Measurements from ENCODE around the gene TTLL5. TPM values are rescaled to one million over a fixed set of nuclear protein-coding genes. Genes with fewer than 3 reads are reported as not detected.

Gene TTLL5
- total and polyA plus RNA-seq, 10 of the 15 experiments (the other 5 are each of a cell fraction or from before 2014, with no cell fraction given), result 3.2 to 25.9 (median 13.8) TPM

DNA sequence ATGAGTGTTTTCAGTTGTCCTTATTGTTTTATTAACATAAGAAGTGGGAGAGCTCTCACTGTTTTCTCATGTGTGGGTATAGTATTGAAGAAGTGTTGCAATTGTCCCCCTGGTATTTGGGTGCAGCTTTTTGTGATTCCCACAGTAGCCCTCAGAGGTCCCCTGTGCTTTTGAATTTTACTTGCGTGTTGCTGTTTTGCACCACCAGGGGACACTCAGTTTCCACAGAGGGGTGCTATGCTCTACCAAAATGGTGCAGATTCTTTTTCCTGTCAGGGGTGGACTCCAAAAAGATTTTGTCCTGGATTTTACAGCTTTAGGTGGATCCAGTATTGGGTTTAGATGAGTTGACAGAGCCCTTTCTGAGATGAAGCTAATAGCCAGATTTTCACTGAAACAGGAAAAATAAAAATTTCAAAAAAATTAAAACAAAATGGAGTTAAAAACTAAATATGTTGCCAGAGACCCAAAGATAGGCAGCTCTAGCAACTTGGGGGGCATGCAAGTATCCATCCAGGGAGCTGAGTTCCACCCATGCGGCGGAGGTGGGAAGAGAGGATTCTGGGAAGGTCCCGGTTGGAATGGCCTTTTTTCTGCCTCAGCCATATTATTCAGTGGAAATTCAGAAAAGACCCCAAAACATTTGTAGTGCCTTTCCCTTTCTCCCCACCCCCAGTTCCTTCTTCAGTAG, 50.2 kb downstream of the TTLL5 start (continued):
- TF ChIP-seq ZBTB33 (IDR thresholded peaks at IDR 0.05), result no peak
- no peak for TF ChIP-seq ZZZ3 (IDR thresholded peaks at IDR 0.05; ENCODE audit: control insufficient read depth, insufficient read length, low read depth)

DNA sequence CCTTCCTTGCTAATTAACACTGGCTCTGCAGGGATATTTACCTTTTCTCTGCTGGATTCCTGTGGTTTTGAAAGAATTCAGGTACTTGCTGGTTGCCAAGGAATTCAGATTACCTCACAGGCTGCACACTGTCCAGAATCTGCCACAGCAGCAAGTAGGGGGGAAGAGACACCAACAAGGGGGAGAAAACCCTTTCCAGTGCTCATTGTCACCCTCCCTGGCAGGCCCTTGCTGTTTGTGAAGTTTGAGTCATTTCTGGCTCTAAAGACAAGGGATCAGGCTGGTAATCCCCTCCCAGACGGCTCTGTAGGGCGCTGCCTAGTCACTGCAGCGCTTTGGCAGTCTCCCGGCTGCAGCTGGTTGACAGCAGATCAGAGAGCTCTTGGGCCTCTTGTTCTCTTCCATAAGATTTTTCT, 50.8 kb downstream of the TTLL5 start:
- H3K4me2 ChIP-seq (ENCODE audit: control insufficient read depth, insufficient read depth), result no peak overlapping the region
- H3K4me3 ChIP-seq, result no peak overlapping the region
- intact Hi-C loops (cut with micrococcal nuclease; ENCODE audit: unreplicated experiment) (loop anchor here (5.0 to 10.0 kb wide), 3 partner anchors 165 to 935 kb away; no protein-coding TSS in a partner anchor), in situ Hi-C loops (cut with MboI) (loop anchor here (5.0 to 10.0 kb wide), 2 partner anchors 270 to 673 kb away; partner anchors contain the start of gene TGFB3)
- DNase-seq (ENCODE audit: low read depth, low spot score), result peak; percentile 40
- WGBS (ENCODE audit: insufficient coverage, insufficient replicate concordance, low lambda C conversion rate, missing lambda C conversion rate), result 16% methylated on average over 4 of the region's 4 CpGs
- H3K27me3 ChIP-seq (replicated peaks in 1 of 2; ENCODE audit: control insufficient read depth in 2 of 2, insufficient read depth in 2 of 2, low read length in 1 of 2), result no peaks in the 10 kb centered on the region
- H3K79me2 ChIP-seq (ENCODE audit: control insufficient read depth, insufficient read depth, low read length), result no peaks in the 10 kb centered on the region
- no peak overlapping the region for H2AFZ ChIP-seq (ENCODE audit: control insufficient read depth, low read depth, low read length)
- BruUV-seq (replicated peaks), result no TSS peak
- ChIA-PET POLR2A (interaction anchor here (0.5 kb wide), 1 partner anchor 113 kb away, joined by 5 read pairs; no protein-coding TSS in a partner anchor), SMC1A (ENCODE audit: uncharacterized antibody, unreplicated experiment) (interaction anchor here (0.8 to 6.9 kb wide), 19 partner anchors 9 to 641 kb away, joined by 3 to 131 read pairs (median 4); partner anchors contain the start of genes IFT43 and TGFB3), CTCF (interaction anchor here (0.6 to 9.0 kb wide), 29 partner anchors 12 to 344 kb away, joined by 3 to 276 read pairs (median 4); partner anchors contain the start of genes FLVCR2, IFT43 and TGFB3), RAD21 (ENCODE audit: unreplicated experiment) (interaction anchor here (1.1 to 9.0 kb wide), 6 partner anchors 13 to 269 kb away, joined by 3 to 179 read pairs (median 16); partner anchors contain the start of genes FLVCR2, IFT43 and TGFB3)
- FAIRE-seq, result no peak
- H3K9ac ChIP-seq (ENCODE audit: control insufficient read depth, insufficient read depth, low read length), result no peak overlapping the region
- H3K27ac ChIP-seq (ENCODE audit: control insufficient read depth, insufficient read depth), result no peak overlapping the region
- peaks cover 6% of the 10 kb centered on the region for H3K4me1 ChIP-seq (ENCODE audit: control insufficient read depth, insufficient read depth, low read length)
- no peaks in the 10 kb centered on the region for H4K20me1 ChIP-seq (ENCODE audit: control insufficient read depth, insufficient read depth)
- H3K36me3 ChIP-seq (ENCODE audit: control insufficient read depth in 2 of 2, insufficient read depth in 2 of 2, low read length in 1 of 2), result no peaks in the 10 kb centered on the region
- ATAC-seq, result peak; percentile 92
- H3K9me3 ChIP-seq (replicated peaks; ENCODE audit: control insufficient read depth, insufficient read depth, low read length), result no peaks in the 10 kb centered on the region
- peak; percentile 38; the same call in 1 of the 2 replicates for TF ChIP-seq JUNB (IDR thresholded peaks at IDR 0.05)
- TF ChIP-seq, protein P1, sequence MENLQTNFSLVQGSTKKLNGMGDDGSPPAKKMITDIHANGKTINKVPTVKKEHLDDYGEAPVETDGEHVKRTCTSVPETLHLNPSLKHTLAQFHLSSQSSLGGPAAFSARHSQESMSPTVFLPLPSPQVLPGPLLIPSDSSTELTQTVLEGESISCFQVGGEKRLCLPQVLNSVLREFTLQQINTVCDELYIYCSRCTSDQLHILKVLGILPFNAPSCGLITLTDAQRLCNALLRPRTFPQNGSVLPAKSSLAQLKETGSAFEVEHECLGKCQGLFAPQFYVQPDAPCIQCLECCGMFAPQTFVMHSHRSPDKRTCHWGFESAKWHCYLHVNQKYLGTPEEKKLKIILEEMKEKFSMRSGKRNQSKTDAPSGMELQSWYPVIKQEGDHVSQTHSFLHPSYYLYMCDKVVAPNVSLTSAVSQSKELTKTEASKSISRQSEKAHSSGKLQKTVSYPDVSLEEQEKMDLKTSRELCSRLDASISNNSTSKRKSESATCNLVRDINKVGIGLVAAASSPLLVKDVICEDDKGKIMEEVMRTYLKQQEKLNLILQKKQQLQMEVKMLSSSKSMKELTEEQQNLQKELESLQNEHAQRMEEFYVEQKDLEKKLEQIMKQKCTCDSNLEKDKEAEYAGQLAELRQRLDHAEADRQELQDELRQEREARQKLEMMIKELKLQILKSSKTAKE (IDR thresholded peaks at IDR 0.05; ENCODE audit: low read depth, poor library complexity, severe bottlenecking), result no peak
- TF ChIP-seq, protein P2, sequence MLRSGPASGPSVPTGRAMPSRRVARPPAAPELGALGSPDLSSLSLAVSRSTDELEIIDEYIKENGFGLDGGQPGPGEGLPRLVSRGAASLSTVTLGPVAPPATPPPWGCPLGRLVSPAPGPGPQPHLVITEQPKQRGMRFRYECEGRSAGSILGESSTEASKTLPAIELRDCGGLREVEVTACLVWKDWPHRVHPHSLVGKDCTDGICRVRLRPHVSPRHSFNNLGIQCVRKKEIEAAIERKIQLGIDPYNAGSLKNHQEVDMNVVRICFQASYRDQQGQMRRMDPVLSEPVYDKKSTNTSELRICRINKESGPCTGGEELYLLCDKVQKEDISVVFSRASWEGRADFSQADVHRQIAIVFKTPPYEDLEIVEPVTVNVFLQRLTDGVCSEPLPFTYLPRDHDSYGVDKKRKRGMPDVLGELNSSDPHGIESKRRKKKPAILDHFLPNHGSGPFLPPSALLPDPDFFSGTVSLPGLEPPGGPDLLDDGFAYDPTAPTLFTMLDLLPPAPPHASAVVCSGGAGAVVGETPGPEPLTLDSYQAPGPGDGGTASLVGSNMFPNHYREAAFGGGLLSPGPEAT (IDR thresholded peaks at IDR 0.05; ENCODE audit: low read depth), result peak; percentile 86
- no peak for TF ChIP-seq SIX5 (IDR thresholded peaks at IDR 0.05; ENCODE audit: low read depth, low read length, severe bottlenecking)
- TF ChIP-seq, protein P3, sequence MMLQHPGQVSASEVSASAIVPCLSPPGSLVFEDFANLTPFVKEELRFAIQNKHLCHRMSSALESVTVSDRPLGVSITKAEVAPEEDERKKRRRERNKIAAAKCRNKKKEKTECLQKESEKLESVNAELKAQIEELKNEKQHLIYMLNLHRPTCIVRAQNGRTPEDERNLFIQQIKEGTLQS (IDR thresholded peaks at IDR 0.05; ENCODE audit: borderline replicate concordance, extremely low read depth, low read depth, low read length), result no peak
- peak; percentile 90 for TF ChIP-seq ZBTB33 (IDR thresholded peaks at IDR 0.05)
- no peak for TF ChIP-seq ZNF207 (IDR thresholded peaks at IDR 0.05; ENCODE audit: borderline replicate concordance)
- peak; percentile 56 for TF ChIP-seq ATF7 (IDR thresholded peaks at IDR 0.05; ENCODE audit: low read depth)
- TF ChIP-seq IKZF2 (IDR thresholded peaks at IDR 0.05), result peak; percentile 44 to 50; a peak in 2 of 4 replicates
- TF ChIP-seq BCL11A (IDR thresholded peaks at IDR 0.05; ENCODE audit: low read depth, low read length), result 0 out of 2 replicates have a peak, but pooled peaks have one; percentile 24
- 0 out of 2 replicates have a peak, but pooled peaks have one; percentile 20 for TF ChIP-seq CREM (IDR thresholded peaks at IDR 0.05; ENCODE audit: low read depth)
